PC-3 (cell line): ENCODE measurements around the gene JPT2. TPM values are rescaled to one million over a fixed set of nuclear protein-coding genes. Genes with fewer than 3 reads are reported as not detected.

Experiments used
- ATAC-seq: fragments of 200-7000 bp; cut with Tn5 transposase; 2 replicates; pipeline ENCODE4 v1.9.1; 2020; ENCODE audit warnings: mild to moderate bottlenecking, moderate library complexity
- BruUV-seq: library from RNA; stranded (reverse); fragments of 400-500 nt; replicated peaks from 2 replicates; lab custom pipeline; 2021; lab: Mats Ljungman, UMichigan
- CTCF ChIA-PET: fragments of 300-600 bp; sonication (Branson Sonifier 250); formaldehyde crosslinking; loops from one replicate; lab custom pipeline; 2022; ENCODE audit warnings: antibody characterized with exemption; lab: Charles Lee
- POLR2A ChIA-PET: fragments of 300-600 bp; sonication (Branson Sonifier 250); formaldehyde crosslinking; loops from one replicate; lab custom pipeline; 2022; ENCODE audit warnings: antibody characterized with exemption; ENCODE audit not compliant: unreplicated experiment; lab: Charles Lee
- DNase-seq: peaks from one replicate; pipeline ENCODE4 v3.0.0-alpha.2; 2015
- H2AFZ ChIP-seq: fragments of 300-600 bp; sonication (generic); 2 replicates; pipeline ENCODE4 v1.6.0; 2016; ENCODE audit warnings: antibody characterized with exemption, low read length
- H3F3A ChIP-seq: fragments of 300-600 bp; sonication (generic); one replicate; pipeline ENCODE4 v1.6.0; 2017; ENCODE audit warnings: antibody characterized with exemption, low read length, control low read depth, mild to moderate bottlenecking; ENCODE audit not compliant: unreplicated experiment
- H3K27ac ChIP-seq: fragments of 300-600 bp; sonication (generic); 2 replicates; pipeline ENCODE4 v1.5.1; 2016; ENCODE audit warnings: mild to moderate bottlenecking, low read length
- H3K27me3 ChIP-seq: fragments of 300-600 bp; sonication (generic); 2 replicates; pipeline ENCODE4 v1.6.1; 2016; ENCODE audit warnings: low read length, mixed read lengths
- H3K36me3 ChIP-seq: fragments of 300-600 bp; sonication (generic); 2 replicates; pipeline ENCODE4 v1.6.1; 2016; ENCODE audit warnings: low read depth, mixed run types, low read length, mixed read lengths
- H3K4me1 ChIP-seq: fragments of 300-600 bp; sonication (generic); 2 replicates; pipeline ENCODE4 v1.5.1; 2016; ENCODE audit warnings: low read length; ENCODE audit not compliant: insufficient read depth
- H3K4me2 ChIP-seq: fragments of 300-600 bp; sonication (generic); 2 replicates; pipeline ENCODE4 v1.6.0; 2016; ENCODE audit warnings: low read length
- H3K4me3 ChIP-seq: fragments of 300-600 bp; sonication (generic); 2 replicates; pipeline ENCODE4 v1.5.1; 2016; ENCODE audit warnings: mild to moderate bottlenecking, low read length, mixed read lengths
- H3K79me2 ChIP-seq: fragments of 300-600 bp; sonication (generic); 2 replicates; pipeline ENCODE4 v1.6.1; 2017; ENCODE audit warnings: low read length, mixed read lengths
- H3K9ac ChIP-seq: fragments of 300-600 bp; sonication (generic); 2 replicates; pipeline ENCODE4 v1.6.0; 2016; ENCODE audit warnings: mild to moderate bottlenecking, low read length
- H3K9me2 ChIP-seq: fragments of 300-600 bp; sonication (generic); replicated peaks from 2 replicates; pipeline ENCODE4 v1.6.1; 2016; ENCODE audit warnings: mixed run types, low read length, mixed read lengths
- H3K9me3 ChIP-seq: fragments of 300-600 bp; sonication (generic); 2 replicates; pipeline ENCODE4 v1.6.1; 2016; ENCODE audit warnings: low read length, mixed read lengths
- H4K20me1 ChIP-seq: fragments of 300-600 bp; sonication (generic); 2 replicates; pipeline ENCODE4 v1.6.1; 2016; ENCODE audit warnings: low read length, mixed read lengths
- EZH2 ChIP-seq: fragments of 300-600 bp; sonication (generic); IDR thresholded peaks from one replicate; pipeline ENCODE4 v1.6.1; 2017; ENCODE audit warnings: antibody characterized with exemption, mild to moderate bottlenecking, low read length; ENCODE audit not compliant: unreplicated experiment
- EZH2phosphoT487 ChIP-seq: fragments of 300-600 bp; sonication (generic); IDR thresholded peaks from 2 replicates; pipeline ENCODE4 v1.6.1; 2018; ENCODE audit warnings: mild to moderate bottlenecking, antibody characterized with exemption, low read length, borderline replicate concordance
- intact Hi-C: fragments of 100-400 bp; cut with micrococcal nuclease; formaldehyde crosslinking; loops from 2 replicates; pipeline ENCODE4 v1.9.0; 2023
- total RNA-seq: library from RNA; depleted of rRNA; stranded (reverse); fragments of >200 nt; gene quantifications from 2 replicates; pipeline ENCODE4 v1.2.3, GENCODE V29; 2014
- TF ChIP-seq, protein P1 (sequence below): fragments of 300-600 bp; sonication (generic); conservative IDR thresholded peaks from 2 replicates; pipeline ENCODE4 v1.5.1; 2017; ENCODE audit warnings: antibody characterized with exemption, low read depth, mild to moderate bottlenecking, low read length

The JPT2 gene
- total RNA-seq, 1 experiment from 2014 or later, result 85.2 TPM

GRCh38 chr16:1673424-1674151 lies 4.5 kb upstream of the JPT2 start:
- TF ChIP-seq EZH2 (no peak), EZH2phosphoT487 (no peak)
- TF ChIP-seq, protein P1, sequence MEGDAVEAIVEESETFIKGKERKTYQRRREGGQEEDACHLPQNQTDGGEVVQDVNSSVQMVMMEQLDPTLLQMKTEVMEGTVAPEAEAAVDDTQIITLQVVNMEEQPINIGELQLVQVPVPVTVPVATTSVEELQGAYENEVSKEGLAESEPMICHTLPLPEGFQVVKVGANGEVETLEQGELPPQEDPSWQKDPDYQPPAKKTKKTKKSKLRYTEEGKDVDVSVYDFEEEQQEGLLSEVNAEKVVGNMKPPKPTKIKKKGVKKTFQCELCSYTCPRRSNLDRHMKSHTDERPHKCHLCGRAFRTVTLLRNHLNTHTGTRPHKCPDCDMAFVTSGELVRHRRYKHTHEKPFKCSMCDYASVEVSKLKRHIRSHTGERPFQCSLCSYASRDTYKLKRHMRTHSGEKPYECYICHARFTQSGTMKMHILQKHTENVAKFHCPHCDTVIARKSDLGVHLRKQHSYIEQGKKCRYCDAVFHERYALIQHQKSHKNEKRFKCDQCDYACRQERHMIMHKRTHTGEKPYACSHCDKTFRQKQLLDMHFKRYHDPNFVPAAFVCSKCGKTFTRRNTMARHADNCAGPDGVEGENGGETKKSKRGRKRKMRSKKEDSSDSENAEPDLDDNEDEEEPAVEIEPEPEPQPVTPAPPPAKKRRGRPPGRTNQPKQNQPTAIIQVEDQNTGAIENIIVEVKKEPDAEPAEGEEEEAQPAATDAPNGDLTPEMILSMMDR, result no peak
- H3K4me3 ChIP-seq, result no peak overlapping the region
- no peaks in the 10 kb centered on the region for H3K9me3 ChIP-seq
- H3K79me2 ChIP-seq, result peaks cover 3% of the 10 kb centered on the region
- H3K36me3 ChIP-seq, result peaks cover 8% of the 10 kb centered on the region
- no peak overlapping the region for H3K9ac ChIP-seq
- peaks cover 14% of the 10 kb centered on the region for H3K4me1 ChIP-seq
- H4K20me1 ChIP-seq, result no peaks in the 10 kb centered on the region
- DNase-seq (no peak), ATAC-seq (no peak)
- H3K27me3 ChIP-seq, result no peaks in the 10 kb centered on the region
- H3K4me2 ChIP-seq, result no peak overlapping the region
- POLR2A ChIA-PET, result no interaction called here
- H3F3A ChIP-seq, result no peaks in the 10 kb centered on the region
- no peaks in the 10 kb centered on the region for H3K9me2 ChIP-seq
- H2AFZ ChIP-seq, result no peak overlapping the region
- CTCF ChIA-PET, result interaction anchor here (0.5 kb wide), 1 partner anchor 32 kb away, joined by 6 read pairs; no protein-coding TSS in a partner anchor
- H3K27ac ChIP-seq, result no peak overlapping the region
- intact Hi-C loops, result no loop called here
- BruUV-seq, result no TSS peak

GRCh38 chr16:1674306-1674705 lies 3.8 kb upstream of the JPT2 start:
- peaks cover 14% of the 10 kb centered on the region for H3K4me1 ChIP-seq
- ChIA-PET CTCF (no interaction called here), POLR2A (no interaction called here)
- H3F3A ChIP-seq, result no peaks in the 10 kb centered on the region
- H3K27ac ChIP-seq, result no peak overlapping the region
- DNase-seq (peak; percentile 14), ATAC-seq (0 out of 2 replicates have a peak, but pooled peaks have one; percentile 9)
- no peaks in the 10 kb centered on the region for H3K9me3 ChIP-seq
- TF ChIP-seq EZH2 (no peak), EZH2phosphoT487 (no peak)
- TF ChIP-seq, protein P1, result no peak
- no peaks in the 10 kb centered on the region for H4K20me1 ChIP-seq
- no peak overlapping the region for H3K4me3 ChIP-seq
- H3K27me3 ChIP-seq, result no peaks in the 10 kb centered on the region
- peaks cover 8% of the 10 kb centered on the region for H3K36me3 ChIP-seq
- H2AFZ ChIP-seq, result no peak overlapping the region
- no peak overlapping the region for H3K4me2 ChIP-seq
- no TSS peak for BruUV-seq
- peaks cover 10% of the 10 kb centered on the region for H3K79me2 ChIP-seq
- intact Hi-C loops, result no loop called here
- no peaks in the 10 kb centered on the region for H3K9me2 ChIP-seq
- H3K9ac ChIP-seq, result no peak overlapping the region
